ENCODE measurements around the gene PDE4DIP. TPM values are rescaled to one million over a fixed set of nuclear protein-coding genes. Genes with fewer than 3 reads are reported as not detected.
"Not testable (repeated sequence)": the region's sequence is repeated elsewhere in the genome, so short reads cannot be mapped to it uniquely, and the experiment has no call there.

Gene PDE4DIP
- polyA plus RNA-seq (2013, experiment 1 of 2; ENCODE audit: insufficient read length): 44.6 TPM
- 71.6 TPM for polyA plus RNA-seq (2013, experiment 2 of 2; ENCODE audit: insufficient read length)

GRCh38 chr1:148844220-148844619 is at the start of gene PDE4DIP:
Gene PDE4DIP, plus strand, starts transcription at chr1:148844428. Its CDS starts 347 bp downstream, at chr1:148844775.
- not testable (repeated sequence) for DNase-seq

GRCh38 chr1:148808268-148808928 is 35.8 kb upstream of the PDE4DIP start:
- DNase-seq: not testable (repeated sequence)

- DNase-seq: not testable (repeated sequence)
Measured at GRCh38 chr1:148808929-148809283, 35.3 kb upstream of the PDE4DIP start.

- DNase-seq: not testable (repeated sequence)
Measured at GRCh38 chr1:148822180-148822579, 22.0 kb upstream of the PDE4DIP start.

GRCh38 chr1:148823822-148824221 is 20.4 kb upstream of the PDE4DIP start:
- DNase-seq: not testable (repeated sequence)

GRCh38 chr1:148825029-148825428 is 19.2 kb upstream of the PDE4DIP start:
- DNase-seq: not testable (repeated sequence)

- not testable (repeated sequence) for DNase-seq
Measured at GRCh38 chr1:148828531-148828930, 15.7 kb upstream of the PDE4DIP start.

GRCh38 chr1:148828962-148829361 is 15.3 kb upstream of the PDE4DIP start:
- not testable (repeated sequence) for DNase-seq

- not testable (repeated sequence) for DNase-seq
Measured at GRCh38 chr1:148829365-148829764, 14.9 kb upstream of the PDE4DIP start.

GRCh38 chr1:148841262-148841661 is 3.0 kb upstream of the PDE4DIP start:
- DNase-seq: not testable (repeated sequence)

GRCh38 chr1:148844651-148845050 is 423 bp downstream of the PDE4DIP start:
- DNase-seq: not testable (repeated sequence)

GRCh38 chr1:148845068-148845467 is 840 bp downstream of the PDE4DIP start:
- not testable (repeated sequence) for DNase-seq

GRCh38 chr1:148850347-148850746 is 6.1 kb downstream of the PDE4DIP start:
- not testable (repeated sequence) for DNase-seq

- DNase-seq: not testable (repeated sequence)
Measured at GRCh38 chr1:148850840-148851239, 6.6 kb downstream of the PDE4DIP start.

GRCh38 chr1:148851684-148852083 is 7.5 kb downstream of the PDE4DIP start:
- DNase-seq: not testable (repeated sequence)

- DNase-seq: not testable (repeated sequence)
Measured at GRCh38 chr1:148853363-148853762, 9.1 kb downstream of the PDE4DIP start.

GRCh38 chr1:148854063-148854462 is 9.8 kb downstream of the PDE4DIP start:
- not testable (repeated sequence) for DNase-seq

- not testable (repeated sequence) for DNase-seq
Measured at GRCh38 chr1:148855367-148855766, 11.1 kb downstream of the PDE4DIP start.

GRCh38 chr1:148860049-148860448 is 15.8 kb downstream of the PDE4DIP start:
- DNase-seq: not testable (repeated sequence)

- DNase-seq: not testable (repeated sequence)
Measured at GRCh38 chr1:148860579-148861259, 16.5 kb downstream of the PDE4DIP start.

- DNase-seq: not testable (repeated sequence)
Measured at GRCh38 chr1:148862590-148862989, 18.4 kb downstream of the PDE4DIP start.

GRCh38 chr1:148868924-148869633 is 24.9 kb downstream of the PDE4DIP start:
- not testable (repeated sequence) for DNase-seq

GRCh38 chr1:148869634-148869961 is 25.4 kb downstream of the PDE4DIP start:
- DNase-seq: not testable (repeated sequence)

Data from fibroblast of skin of back (primary cell).